ENCODE results near the gene IFT81.
"Not testable (repeated sequence)": the region's sequence is repeated elsewhere in the genome, so short reads cannot be mapped to it uniquely, and the experiment has no call there.

IFT81 gene

GRCh38 chr12:110108309-110109036, 15.7 kb upstream of the IFT81 start:
- no peak for DNase-seq (ENCODE audit: low read depth in 2 of 2)

DNA sequence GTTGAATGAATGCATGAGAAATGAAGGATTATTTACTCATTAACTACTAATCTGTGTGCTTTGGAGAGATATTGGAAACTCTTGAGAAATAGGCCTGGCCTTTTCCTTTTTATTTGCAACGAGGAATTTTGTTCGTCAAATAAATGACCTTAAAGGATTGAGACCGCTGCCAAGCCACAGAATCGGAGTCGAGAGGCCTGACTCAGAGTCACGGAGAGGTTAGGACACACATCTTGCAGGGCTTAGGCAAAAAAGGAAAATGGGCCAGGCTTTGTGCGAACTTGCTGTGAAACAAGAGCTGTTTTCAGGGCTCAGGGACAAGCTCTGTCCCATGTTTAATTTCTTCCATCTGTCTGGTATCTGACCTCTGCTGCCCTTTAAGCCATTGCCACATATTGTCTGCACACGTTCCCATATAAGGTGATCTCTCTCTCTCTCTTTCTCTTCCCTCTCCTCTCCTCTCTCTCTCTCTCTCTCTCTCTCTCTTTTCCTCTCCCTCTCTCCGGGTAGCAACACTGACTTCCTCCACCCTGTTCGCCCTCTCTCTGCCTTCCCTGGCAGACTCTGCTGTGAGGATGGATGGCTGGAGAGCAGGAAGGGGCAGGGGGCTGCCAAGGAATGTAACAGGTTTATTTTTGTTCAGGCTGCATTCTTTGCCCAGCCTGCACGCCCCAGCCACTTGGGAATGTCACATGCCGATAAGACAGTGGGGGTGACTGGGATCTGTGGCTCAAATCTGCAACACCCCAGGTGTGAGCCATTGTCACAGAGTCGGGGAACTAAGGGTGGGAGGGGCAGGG, 14.9 kb upstream of the IFT81 start:
- no peak for DNase-seq (ENCODE audit: low read depth in 2 of 2)

DNA sequence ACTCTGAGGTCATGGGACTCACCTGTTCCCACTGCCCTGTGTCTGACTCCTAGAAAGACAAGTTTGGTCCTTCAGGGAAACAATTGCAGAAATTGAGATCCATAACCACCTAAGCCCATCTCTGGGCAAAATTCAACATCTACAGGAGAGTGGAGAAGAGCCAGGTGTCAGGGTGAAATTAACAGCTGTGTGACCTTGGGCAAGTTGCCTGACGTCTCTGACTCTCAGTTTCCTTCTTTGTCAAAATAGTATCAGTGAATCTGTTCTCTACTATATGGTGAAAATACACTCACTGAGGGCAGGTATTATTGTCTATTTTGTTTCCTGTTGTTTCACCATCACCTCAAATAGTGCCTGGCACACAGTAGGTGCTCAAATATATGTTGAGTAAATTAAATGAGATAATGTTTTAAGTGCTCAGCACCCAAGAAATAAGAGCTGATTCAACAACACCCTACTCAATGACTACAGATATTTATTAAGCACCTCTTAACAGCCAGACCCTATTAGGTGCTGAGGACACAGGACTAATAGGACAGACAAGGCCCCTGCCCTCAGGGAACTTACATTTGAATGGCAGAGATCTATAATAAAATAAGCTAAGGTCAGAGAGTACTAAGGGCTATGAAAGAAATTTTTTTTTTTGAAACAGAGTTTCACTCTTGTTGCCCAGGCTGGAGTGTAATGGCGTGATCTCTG, 14.2 kb upstream of the IFT81 start:
- DNase-seq (ENCODE audit: low read depth in 2 of 2) = no peak

- no peak for DNase-seq (ENCODE audit: low read depth in 2 of 2)
These were observed 12.5 kb upstream of the IFT81 start for GRCh38 chr12:110111476-110112334.

- DNase-seq (ENCODE audit: low read depth in 2 of 2) = no peak
These were observed 11.9 kb upstream of the IFT81 start for GRCh38 chr12:110112335-110112660.

GRCh38 chr12:110114528-110114937, 9.6 kb upstream of the IFT81 start:
- no peak for DNase-seq (ENCODE audit: low read depth in 2 of 2)

GRCh38 chr12:110115675-110116074, 8.5 kb upstream of the IFT81 start:
- DNase-seq (ENCODE audit: low read depth in 2 of 2) = no peak

- no peak for DNase-seq (ENCODE audit: low read depth in 2 of 2)
These were observed 7.5 kb upstream of the IFT81 start for GRCh38 chr12:110116623-110117022.

GRCh38 chr12:110117210-110117609, 6.9 kb upstream of the IFT81 start:
- not testable (repeated sequence) for DNase-seq (ENCODE audit: low read depth in 2 of 2)

GRCh38 chr12:110117956-110118685, 6.0 kb upstream of the IFT81 start:
- no peak for DNase-seq (ENCODE audit: low read depth in 2 of 2)

DNA sequence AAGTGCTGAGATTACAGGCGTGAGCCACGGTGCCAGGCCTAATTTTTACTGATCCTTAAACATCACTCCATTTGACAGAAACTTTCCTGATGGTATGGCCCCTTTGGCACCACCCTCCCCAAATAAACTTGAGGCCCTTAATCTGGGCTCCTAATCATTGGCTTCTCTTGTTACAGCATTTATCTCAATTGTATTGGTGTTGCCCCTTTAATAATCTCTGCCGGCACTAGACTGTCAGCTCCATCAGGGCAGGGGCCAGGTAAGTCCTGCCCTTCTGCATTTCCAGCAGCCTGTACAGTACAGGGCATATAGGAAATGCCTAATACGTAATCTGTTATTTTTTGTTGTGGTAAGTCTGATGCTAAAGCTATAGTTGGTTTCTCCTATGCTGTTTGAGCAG, 1.2 kb upstream of the IFT81 start:
- no peak for DNase-seq (ENCODE audit: low read depth in 2 of 2)

DNA sequence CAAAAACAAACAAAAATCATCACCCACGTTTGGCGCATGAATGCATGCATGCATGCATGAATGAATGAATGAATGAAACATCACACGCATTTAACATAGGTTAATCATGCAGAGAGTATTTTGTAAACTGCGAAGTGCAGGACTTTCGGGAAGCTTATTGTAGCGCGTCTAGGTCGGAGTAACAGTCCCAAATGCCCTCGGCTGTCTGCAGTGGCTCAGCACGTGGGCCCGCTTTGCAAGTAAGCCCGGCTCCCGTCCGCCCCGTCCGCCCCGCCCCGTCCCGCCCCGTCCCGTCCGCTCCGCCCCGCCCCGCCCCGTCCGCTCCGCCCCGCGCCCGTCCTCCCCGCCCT, 263 bp upstream of the IFT81 start:
- DNase-seq (ENCODE audit: low read depth in 2 of 2) = no peak

- no peak for DNase-seq (ENCODE audit: low read depth in 2 of 2)
These were observed 2.4 kb downstream of the IFT81 start for GRCh38 chr12:110126557-110126956.

DNA sequence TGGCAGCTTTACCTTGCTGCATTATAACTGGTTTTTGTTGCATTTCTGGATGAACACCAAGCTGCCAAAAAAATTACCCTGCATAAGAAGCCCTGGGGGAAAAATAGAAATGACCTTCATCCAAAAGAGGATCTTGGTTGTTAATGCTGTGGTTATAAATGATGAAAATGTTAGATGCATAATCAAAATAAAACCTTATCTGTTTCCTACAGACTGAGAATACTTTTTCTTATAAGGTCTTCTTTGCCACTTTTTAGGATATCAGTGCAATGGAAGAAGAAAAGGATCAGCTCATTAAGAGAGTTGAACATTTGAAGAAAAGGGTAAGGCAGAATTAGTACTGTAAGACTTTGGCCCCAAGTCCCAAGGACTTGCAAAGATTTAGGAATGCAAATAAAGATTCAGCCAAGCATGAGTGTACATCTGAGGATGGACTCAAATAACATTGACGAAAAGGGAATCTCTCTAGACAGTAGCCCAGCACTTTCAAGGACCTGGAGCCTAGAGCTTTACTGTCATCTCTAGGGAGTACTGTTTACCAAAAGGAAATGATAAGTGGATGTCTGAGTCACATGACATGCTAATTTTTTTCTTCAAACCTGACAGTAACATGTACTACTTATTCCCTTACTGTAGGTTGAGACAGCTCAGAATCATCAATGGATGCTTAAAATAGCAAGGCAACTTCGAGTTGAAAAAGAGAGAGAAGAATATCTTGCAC, 10.7 kb downstream of the IFT81 start:
- DNase-seq (ENCODE audit: low read depth in 2 of 2) = no peak

GRCh38 chr12:110135806-110136205, 11.6 kb downstream of the IFT81 start:
- DNase-seq (ENCODE audit: low read depth in 2 of 2) = no peak

GRCh38 chr12:110137786-110138185, 13.6 kb downstream of the IFT81 start:
- no peak for DNase-seq (ENCODE audit: low read depth in 2 of 2)

- DNase-seq (ENCODE audit: low read depth in 2 of 2) = no peak
These were observed 17.2 kb downstream of the IFT81 start for GRCh38 chr12:110141389-110141788.

- DNase-seq (ENCODE audit: low read depth in 2 of 2) = no peak
These were observed 22.8 kb downstream of the IFT81 start for GRCh38 chr12:110146986-110147385.

DNA sequence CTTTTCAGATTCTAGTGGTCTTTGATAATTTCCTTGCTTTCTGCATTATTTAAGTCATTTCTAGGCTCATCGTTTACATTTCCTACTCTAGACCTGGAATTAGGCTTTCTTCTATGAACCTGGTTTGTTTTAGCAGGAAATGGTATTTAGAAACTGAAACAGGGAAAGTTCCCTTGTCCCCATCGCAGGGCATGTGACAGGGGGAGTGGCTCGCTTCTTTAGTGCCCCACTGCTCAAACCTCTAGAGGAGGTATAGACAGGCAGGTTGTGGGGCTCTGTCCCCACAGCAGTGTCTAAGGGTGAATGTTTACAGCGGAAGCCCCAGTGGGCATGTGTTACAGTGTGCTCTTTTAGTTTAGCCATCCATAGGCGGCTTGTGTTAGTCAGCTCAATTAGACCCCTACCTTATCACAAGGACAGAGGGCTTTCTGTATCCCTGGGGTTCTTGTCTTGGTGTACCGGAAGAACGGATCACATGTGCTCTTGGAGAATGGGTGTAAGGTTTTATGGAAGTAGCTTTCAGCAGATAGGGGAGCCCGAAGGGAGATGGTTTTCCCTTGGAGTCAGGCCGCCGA, 25.0 kb downstream of the IFT81 start:
- DNase-seq (ENCODE audit: low read depth in 2 of 2) = no peak

DNA sequence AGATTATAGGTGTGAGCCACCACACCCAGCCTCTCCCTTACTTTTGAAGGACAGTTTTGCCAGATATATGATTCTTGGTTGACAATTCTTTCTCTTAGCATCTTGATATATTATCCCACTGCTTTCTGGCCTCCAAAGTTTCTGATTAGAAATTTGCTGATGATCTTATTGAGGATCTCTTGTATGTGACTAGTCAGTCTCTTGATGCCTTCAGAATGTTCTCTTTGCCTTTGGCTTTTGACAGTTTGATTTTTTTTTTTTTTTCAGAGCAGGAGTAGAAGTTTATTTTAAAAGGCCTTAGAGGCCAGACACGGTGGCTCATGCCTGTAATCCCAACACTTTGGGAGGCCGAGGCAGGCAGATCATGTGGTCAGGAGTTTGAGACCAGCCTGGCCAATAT, 32.6 kb downstream of the IFT81 start:
- DNase-seq (ENCODE audit: low read depth in 2 of 2) = no peak

Measured in stimulated activated CD8-positive, alpha-beta memory T cell treated with anti-CD3 and anti-CD28 coated beads, Interleukin-2, amount 100 ng/mL, for 1 hour (primary cell).